HL-60 (cell line): Measurements from ENCODE around the gene TMEM117.

Experiments
- DNase-seq, 2 experiments: peaks; one replicate each; pipeline ENCODE4 v3.0.0-alpha.2; 2010 to 2020; ENCODE audit warnings: low read depth in 1 of 2, low spot score in 1 of 2
- H3K27ac ChIP-seq: fragments of 250-450 bp; sonication (Bioruptor Pico); replicated peaks from 2 replicates; pipeline ENCODE4 v1.5.1; 2020; ENCODE audit warnings: mild to moderate bottlenecking, moderate library complexity
- H3K27me3 ChIP-seq: fragments of 250-450 bp; sonication (Bioruptor Pico); 2 replicates; pipeline ENCODE4 v1.5.1; 2021; ENCODE audit warnings: mild to moderate bottlenecking, moderate library complexity; ENCODE audit not compliant: insufficient read depth, poor library complexity, severe bottlenecking
- H3K4me3 ChIP-seq: replicated peaks from 2 replicates; pipeline ENCODE4 v1.5.1; 2011; ENCODE audit warnings: mild to moderate bottlenecking, control low read depth, low read length; ENCODE audit not compliant: insufficient read depth
- CTCF ChIP-seq: IDR thresholded peaks from one replicate; pipeline ENCODE4 v1.5.1; 2011; ENCODE audit warnings: low read length, control low read depth, inconsistent platforms; ENCODE audit not compliant: insufficient read depth
- GABPA ChIP-seq: IDR thresholded peaks from 2 replicates; pipeline ENCODE4 v1.6.1; 2012; ENCODE audit warnings: low read depth
- POLR2AphosphoS5 ChIP-seq: IDR thresholded peaks from 2 replicates; pipeline ENCODE4 v1.6.1; 2012; ENCODE audit warnings: low read depth
- SPI1 ChIP-seq: IDR thresholded peaks from 2 replicates; pipeline ENCODE4 v1.6.1; 2012; ENCODE audit warnings: low read depth, mild to moderate bottlenecking, borderline replicate concordance
- TF ChIP-seq, protein P1 (sequence below): IDR thresholded peaks from 2 replicates; pipeline ENCODE4 v1.6.1; 2012; ENCODE audit warnings: low read depth; ENCODE audit not compliant: insufficient replicate concordance

The TMEM117 gene

DNA sequence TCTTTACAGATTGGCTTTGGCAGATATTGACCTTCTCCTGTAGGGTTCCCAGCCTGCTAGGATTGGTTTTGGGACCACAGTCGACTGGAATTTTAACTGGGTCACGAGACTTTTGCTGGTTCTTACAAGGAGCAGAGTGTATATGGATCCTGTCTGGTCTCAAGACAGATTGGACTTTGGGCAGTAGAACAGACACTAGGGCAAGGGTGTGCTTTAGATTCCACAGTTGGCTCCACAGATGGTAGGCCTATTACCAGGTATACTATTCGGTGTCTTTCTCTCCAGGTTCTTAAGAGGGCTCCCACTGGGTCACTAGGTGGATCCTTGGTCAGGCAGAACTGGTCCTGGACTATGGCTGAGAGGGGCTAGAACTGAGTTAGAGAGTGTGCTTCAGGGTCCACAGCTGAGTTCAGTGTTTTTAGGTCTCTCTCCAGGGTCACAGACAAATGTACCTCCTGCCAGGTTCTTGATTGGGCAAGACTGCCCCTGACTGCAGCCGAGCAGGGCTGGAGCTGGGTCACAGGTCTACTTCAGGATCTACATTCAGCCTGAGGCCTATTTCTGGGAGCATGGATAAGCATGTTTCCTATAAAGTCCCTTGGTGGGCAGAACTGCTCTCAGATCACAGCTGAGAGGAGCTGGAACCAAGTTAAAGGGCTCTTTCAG is 460.2 kb downstream of the TMEM117 start:
- no peaks in the 10 kb centered on the region for H3K27me3 ChIP-seq

DNA sequence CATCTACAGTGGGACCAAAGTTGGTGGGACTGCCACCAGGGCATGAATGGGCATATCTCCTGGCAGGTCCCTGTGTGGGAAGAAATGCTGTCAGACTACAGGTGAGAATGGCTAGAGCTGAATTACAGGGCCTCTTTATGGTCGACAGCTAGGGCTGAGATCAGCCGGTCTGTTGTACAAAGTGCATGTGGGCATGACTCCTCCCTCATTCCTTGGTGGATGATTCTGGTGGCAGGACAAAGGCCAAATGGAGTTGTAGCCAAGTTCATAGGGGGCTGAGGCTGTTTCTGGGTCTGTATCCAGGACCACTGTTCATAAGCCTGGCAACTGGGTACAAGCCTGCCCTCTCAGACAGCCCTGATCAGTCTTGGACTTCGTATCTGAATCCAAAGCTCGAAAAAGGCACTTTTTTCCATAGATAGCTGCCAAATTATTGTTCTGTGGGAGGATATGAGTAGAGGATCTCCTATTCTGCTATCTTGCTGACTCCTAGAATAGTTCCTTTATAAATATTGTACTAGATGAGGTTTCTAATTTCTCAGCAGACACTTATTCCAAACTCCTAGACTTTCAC is 460.8 kb downstream of the TMEM117 start:
- H3K27me3 ChIP-seq: no peaks in the 10 kb centered on the region
- no peak for DNase-seq
- no peak overlapping the region for H3K27ac ChIP-seq
- H3K4me3 ChIP-seq: no peak overlapping the region
- TF ChIP-seq GABPA (no peak), POLR2AphosphoS5 (no peak), SPI1 (no peak)
- TF ChIP-seq, protein P1, sequence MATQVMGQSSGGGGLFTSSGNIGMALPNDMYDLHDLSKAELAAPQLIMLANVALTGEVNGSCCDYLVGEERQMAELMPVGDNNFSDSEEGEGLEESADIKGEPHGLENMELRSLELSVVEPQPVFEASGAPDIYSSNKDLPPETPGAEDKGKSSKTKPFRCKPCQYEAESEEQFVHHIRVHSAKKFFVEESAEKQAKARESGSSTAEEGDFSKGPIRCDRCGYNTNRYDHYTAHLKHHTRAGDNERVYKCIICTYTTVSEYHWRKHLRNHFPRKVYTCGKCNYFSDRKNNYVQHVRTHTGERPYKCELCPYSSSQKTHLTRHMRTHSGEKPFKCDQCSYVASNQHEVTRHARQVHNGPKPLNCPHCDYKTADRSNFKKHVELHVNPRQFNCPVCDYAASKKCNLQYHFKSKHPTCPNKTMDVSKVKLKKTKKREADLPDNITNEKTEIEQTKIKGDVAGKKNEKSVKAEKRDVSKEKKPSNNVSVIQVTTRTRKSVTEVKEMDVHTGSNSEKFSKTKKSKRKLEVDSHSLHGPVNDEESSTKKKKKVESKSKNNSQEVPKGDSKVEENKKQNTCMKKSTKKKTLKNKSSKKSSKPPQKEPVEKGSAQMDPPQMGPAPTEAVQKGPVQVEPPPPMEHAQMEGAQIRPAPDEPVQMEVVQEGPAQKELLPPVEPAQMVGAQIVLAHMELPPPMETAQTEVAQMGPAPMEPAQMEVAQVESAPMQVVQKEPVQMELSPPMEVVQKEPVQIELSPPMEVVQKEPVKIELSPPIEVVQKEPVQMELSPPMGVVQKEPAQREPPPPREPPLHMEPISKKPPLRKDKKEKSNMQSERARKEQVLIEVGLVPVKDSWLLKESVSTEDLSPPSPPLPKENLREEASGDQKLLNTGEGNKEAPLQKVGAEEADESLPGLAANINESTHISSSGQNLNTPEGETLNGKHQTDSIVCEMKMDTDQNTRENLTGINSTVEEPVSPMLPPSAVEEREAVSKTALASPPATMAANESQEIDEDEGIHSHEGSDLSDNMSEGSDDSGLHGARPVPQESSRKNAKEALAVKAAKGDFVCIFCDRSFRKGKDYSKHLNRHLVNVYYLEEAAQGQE: no peak

More for the DNA sequence above, 460.2 kb downstream of the TMEM117 start:
- TF ChIP-seq GABPA (no peak), POLR2AphosphoS5 (no peak), CTCF (no peak), SPI1 (no peak)
- TF ChIP-seq, protein P1: no peak
- H3K4me3 ChIP-seq: no peak overlapping the region
- DNase-seq: no peak
- no peak overlapping the region for H3K27ac ChIP-seq

GRCh38 chr12:44299524-44299923 is 463.6 kb downstream of the TMEM117 start:
- no peaks in the 10 kb centered on the region for H3K27me3 ChIP-seq
- DNase-seq: no peak
- TF ChIP-seq GABPA (no peak), CTCF (no peak), SPI1 (no peak), POLR2AphosphoS5 (no peak)
- TF ChIP-seq, protein P1: no peak
- H3K27ac ChIP-seq: no peak overlapping the region
- no peak overlapping the region for H3K4me3 ChIP-seq
